HEK293T (cell line): ENCODE results near the gene PRMT7.

Source experiments
- CTBP1 ChIP-seq: fragments of 450-650 bp; IDR thresholded peaks from 2 replicates; pipeline ENCODE4 v1.6.1; 2016; ENCODE audit warnings: borderline replicate concordance
- FOXK2 ChIP-seq: fragments of 450-650 bp; IDR thresholded peaks from 2 replicates; pipeline ENCODE4 v1.6.1; 2016; ENCODE audit warnings: mild to moderate bottlenecking
- FOXM1 ChIP-seq: fragments of 450-650 bp; IDR thresholded peaks from 2 replicates; pipeline ENCODE4 v1.6.1; 2017; ENCODE audit warnings: mild to moderate bottlenecking, borderline replicate concordance
- HDGF ChIP-seq: fragments of 450-650 bp; IDR thresholded peaks from 2 replicates; pipeline ENCODE4 v1.6.1; 2017; ENCODE audit warnings: antibody characterized with exemption, borderline replicate concordance
- L3MBTL2 ChIP-seq: fragments of 450-650 bp; conservative IDR thresholded peaks from 2 replicates; pipeline ENCODE4 v1.6.1; 2016; ENCODE audit warnings: mild to moderate bottlenecking
- LEF1 ChIP-seq: fragments of 450-650 bp; IDR thresholded peaks from 2 replicates; pipeline ENCODE4 v1.6.1; 2017; ENCODE audit warnings: mild to moderate bottlenecking, borderline replicate concordance
- NFRKB ChIP-seq: fragments of 450-650 bp; IDR thresholded peaks from 2 replicates; pipeline ENCODE4 v1.6.1; 2016; ENCODE audit warnings: mild to moderate bottlenecking, moderate library complexity
- SP1 ChIP-seq: fragments of 450-650 bp; IDR thresholded peaks from 2 replicates; pipeline ENCODE4 v1.6.1; 2017
- SUZ12 ChIP-seq: fragments of 450-650 bp; IDR thresholded peaks from 2 replicates; pipeline ENCODE4 v1.6.1; 2016; ENCODE audit warnings: mild to moderate bottlenecking
- TARDBP ChIP-seq: fragments of 450-650 bp; IDR thresholded peaks from 2 replicates; pipeline ENCODE4 v1.6.1; 2016

GRCh38 chr16:68281368-68282063, 29.3 kb upstream of the PRMT7 start:
- TF ChIP-seq SP1 = no peak
- TF ChIP-seq FOXM1 = no peak
- TF ChIP-seq HDGF = no peak
- no peak for TF ChIP-seq TARDBP
- no peak for TF ChIP-seq NFRKB
- TF ChIP-seq L3MBTL2 = no peak
- TF ChIP-seq LEF1 = no peak
- no peak for TF ChIP-seq SUZ12
- no peak for TF ChIP-seq CTBP1
- TF ChIP-seq FOXK2 = no peak
